GM12878 (cell line): ENCODE data around the gene RBPJ. TPM values are rescaled to one million over a fixed set of nuclear protein-coding genes. Genes with fewer than 3 reads are reported as not detected.

Experiments used
- ATAC-seq: fragments of 200-7000 bp; cut with Tn5 transposase; 3 replicates; pipeline ENCODE4 v1.9.1; 2020; ENCODE audit warnings: mild to moderate bottlenecking, moderate library complexity
- BruUV-seq: library from RNA; stranded (reverse); fragments of 400-500 nt; replicated peaks from 2 replicates; lab custom pipeline; 2021; lab: Mats Ljungman, UMichigan
- CTCF ChIA-PET: fragments of 300-600 bp; sonication (Branson Sonifier 250); formaldehyde crosslinking; extraction: SDS; loops from one replicate; lab custom pipeline; 2021; ENCODE audit warnings: inconsistent platforms; lab: Yijun Ruan, JAX
- POLR2A ChIA-PET: fragments of 350-600 bp; formaldehyde crosslinking; extraction: SDS; loops from one replicate; lab custom pipeline; 2021; ENCODE audit warnings: inconsistent platforms; lab: Charles Lee
- RAD21 ChIA-PET: fragments of 300-600 bp; sonication (Branson Sonifier 250); formaldehyde crosslinking; loops from one replicate; lab custom pipeline; 2023; ENCODE audit warnings: antibody characterized with exemption; ENCODE audit not compliant: unreplicated experiment; lab: Charles Lee
- SMC1A ChIA-PET: fragments of 300-600 bp; sonication (Branson Sonifier 250); formaldehyde crosslinking; loops from one replicate; lab custom pipeline; 2023; ENCODE audit not compliant: unreplicated experiment, uncharacterized antibody; lab: Charles Lee
- DNase-seq: peaks from one replicate; pipeline ENCODE4 v3.0.0-alpha.2; 2011; ENCODE audit warnings: low read depth, low spot score
- FAIRE-seq: peaks from 3 replicates; lab custom pipeline; 2011; peaks lifted over from hg19 to GRCh38; lab: Jason Lieb, UNC
- H2AFZ ChIP-seq: 2 replicates; pipeline ENCODE4 v1.6.0; 2011; ENCODE audit warnings: low read depth, low read length, control low read depth; ENCODE audit not compliant: control insufficient read depth
- H3K27ac ChIP-seq: 2 replicates; pipeline ENCODE4 v1.5.1; 2011; ENCODE audit warnings: control low read depth; ENCODE audit not compliant: control insufficient read depth, insufficient read depth
- H3K27me3 ChIP-seq, 2 experiments: replicated peaks in 1 of 2; 2 replicates each; pipeline versions ENCODE4 v1.6.0 to v1.6.1; 2011; ENCODE audit warnings: low read length in 1 of 2; ENCODE audit not compliant: control insufficient read depth in 2 of 2, insufficient read depth in 2 of 2
- H3K36me3 ChIP-seq, 2 experiments: 2 replicates each; pipeline ENCODE4 v1.5.1; 2011; ENCODE audit warnings: low read length in 1 of 2; ENCODE audit not compliant: control insufficient read depth in 2 of 2, insufficient read depth in 2 of 2
- H3K4me1 ChIP-seq: 2 replicates; pipeline ENCODE4 v1.6.1; 2011; ENCODE audit warnings: mild to moderate bottlenecking, low read length, moderate library complexity, mixed read lengths; ENCODE audit not compliant: control insufficient read depth, insufficient read depth
- H3K4me2 ChIP-seq: 2 replicates; pipeline ENCODE4 v1.6.0; 2011; ENCODE audit warnings: control low read depth; ENCODE audit not compliant: control insufficient read depth, insufficient read depth
- H3K4me3 ChIP-seq: fragments of 200-600 bp; sonication (generic); 2 replicates; pipeline ENCODE4 v1.5.1; 2016
- H3K79me2 ChIP-seq: 2 replicates; pipeline ENCODE4 v1.6.0; 2011; ENCODE audit warnings: low read length; ENCODE audit not compliant: control insufficient read depth, insufficient read depth
- H3K9ac ChIP-seq: 2 replicates; pipeline ENCODE4 v1.8.0; 2011; ENCODE audit warnings: low read length, control low read depth, mixed read lengths; ENCODE audit not compliant: control insufficient read depth, insufficient read depth
- H3K9me3 ChIP-seq: replicated peaks from 3 replicates; pipeline ENCODE4 v1.5.1; 2011; ENCODE audit warnings: mild to moderate bottlenecking, low read length; ENCODE audit not compliant: control insufficient read depth, insufficient read depth
- H4K20me1 ChIP-seq: 2 replicates; pipeline ENCODE4 v1.6.0; 2011; ENCODE audit not compliant: control insufficient read depth, insufficient read depth
- RCOR1 ChIP-seq: conservative IDR thresholded peaks from 2 replicates; pipeline ENCODE4 v1.6.1; 2012; ENCODE audit warnings: low read depth, low read length, improper control_type of control experiment
- TCF7 ChIP-seq: IDR thresholded peaks from 2 replicates; pipeline ENCODE4 v1.6.1; 2014; ENCODE audit warnings: antibody characterized with exemption, borderline replicate concordance
- ZBED1 ChIP-seq: IDR thresholded peaks from 2 replicates; pipeline ENCODE4 v1.6.1; 2016; ENCODE audit warnings: borderline replicate concordance
- WGBS: methylation state at CpG from one replicate; pipeline ENCODE4 v1.1.6; 2016; ENCODE audit warnings: low lambda C conversion rate; ENCODE audit not compliant: insufficient replicate concordance, insufficient coverage; ENCODE audit errors: missing lambda C conversion rate; 5-methylcytosine and 5-hydroxymethylcytosine counted together
- in situ Hi-C: fragments of 300-500 bp; cut with MboI; formaldehyde crosslinking; loops from 9 replicates; pipeline ENCODE4 v1.14.3; 2018; ENCODE audit warnings: mixed read lengths
- intact Hi-C: fragments of 100-400 bp; cut with micrococcal nuclease; formaldehyde crosslinking; loops from one replicate; pipeline ENCODE4 v1.14.2; 2022; ENCODE audit not compliant: unreplicated experiment
- polyA plus RNA-seq, 11 experiments: library from polyadenylated mRNA; depleted of rRNA in 4 of 11; unstranded in 6 of 11; stranded (reverse) in 5 of 11; fragments of >200 nt; fragmentation: Nextera tagmentation in 4 of 11; fragmentation: Illumina TruSeq in 1 of 11; extraction: Ambion mirVana in 4 of 11; extraction: Trizol in 1 of 11; gene quantifications; 1 replicate in 1 of 11; 2 replicates in 10 of 11; pipeline versions ENCODE4 v1.2.1 to v1.2.3, GENCODE V29; 2011 to 2016; ENCODE audit warnings: inconsistent platforms in 2 of 11, missing spikeins in 2 of 11, low read depth in 1 of 11
- total RNA-seq, 4 experiments: library from RNA; depleted of rRNA in 3 of 4; stranded (reverse); fragments of >200 nt in 3 of 4; fragmentation: Illumina TruSeq in 1 of 4; extraction: Trizol in 1 of 4; gene quantifications; 2 replicates each; pipeline versions ENCODE4 v1.2.1 to v1.2.3, GENCODE V29; 2013 to 2021
- TF ChIP-seq, protein P1 (sequence below), 3 experiments: IDR thresholded peaks in 2 of 3; conservative IDR thresholded peaks in 1 of 3; 2 replicates each; pipeline ENCODE4 v1.5.1; 2011; ENCODE audit warnings: low read depth in 3 of 3, low read length in 3 of 3, mild to moderate bottlenecking in 3 of 3, control low read depth in 2 of 3, moderate library complexity in 2 of 3, inconsistent platforms in 1 of 3, mixed read lengths in 1 of 3; ENCODE audit not compliant: control insufficient read depth in 2 of 3, insufficient read depth in 1 of 3; ENCODE audit errors: extremely low read depth in 1 of 3
- TF ChIP-seq, protein P2 (sequence below): IDR thresholded peaks from 2 replicates; pipeline ENCODE4 v1.6.1; 2012; ENCODE audit warnings: low read depth, low read length, improper control_type of control experiment
- TF ChIP-seq, protein P3 (sequence below): fragments of 450-650 bp; IDR thresholded peaks from 2 replicates; pipeline ENCODE4 v1.6.1; 2016; ENCODE audit warnings: mild to moderate bottlenecking, moderate library complexity, borderline replicate concordance

RBPJ gene
- total and polyA plus RNA-seq, 10 of the 15 experiments (the other 5 are each of a cell fraction or from before 2014, with no cell fraction given) = 24.5 to 87.6 (median 41.6) TPM

DNA sequence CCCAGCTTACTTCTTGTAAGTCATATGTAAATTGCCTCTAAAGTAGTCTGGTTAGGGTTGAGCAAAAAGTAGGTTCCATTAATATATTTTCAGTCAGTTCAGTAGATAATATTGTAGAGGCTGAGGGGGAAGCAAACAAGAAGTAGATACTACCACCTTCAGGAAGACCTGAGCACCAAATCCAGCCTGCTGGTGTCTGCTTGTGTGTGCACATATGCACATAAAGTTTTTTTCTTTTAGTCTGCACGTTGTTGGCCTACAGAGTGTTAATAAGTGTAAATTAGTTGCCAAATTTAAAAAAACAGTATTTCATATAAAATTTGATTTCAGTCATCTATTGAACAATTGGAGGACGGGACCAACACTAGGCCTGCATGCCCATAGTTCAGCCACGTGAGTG, 92.8 kb downstream of the RBPJ start:
- no peaks in the 10 kb centered on the region for H3K27me3 ChIP-seq
- H3K36me3 ChIP-seq = peaks cover 0 to 11% of the 10 kb centered on the region in 2 experiments; a peak in 2 of 4 replicates
- SMC1A ChIA-PET = interaction anchor here (0.9 to 9.2 kb wide), 3 partner anchors 70 to 88 kb away, joined by 3 to 175 read pairs (median 4); no protein-coding TSS in a partner anchor
- in situ Hi-C loops = loop anchor here (10.0 kb wide), 1 partner anchor 389 kb away; no protein-coding TSS in a partner anchor
- no peaks in the 10 kb centered on the region for H3K9me3 ChIP-seq
- no peak overlapping the region for H3K4me3 ChIP-seq
- CTCF ChIA-PET = interaction anchor here (0.6 to 18.7 kb wide), 7 partner anchors 85 to 554 kb away, joined by 3 to 474 read pairs (median 5); no protein-coding TSS in a partner anchor
- DNase-seq = no peak
- H3K27ac ChIP-seq = no peak overlapping the region
- RAD21 ChIA-PET = interaction anchor here (10.8 kb wide), 1 partner anchor 83 kb away, joined by 170 read pairs; no protein-coding TSS in a partner anchor
- intact Hi-C loops = loop anchor here (5.0 kb wide), 2 partner anchors 331 to 486 kb away; no protein-coding TSS in a partner anchor
- H4K20me1 ChIP-seq = no peaks in the 10 kb centered on the region; the same call in 1 of the 2 replicates
- TF ChIP-seq, protein P1, sequence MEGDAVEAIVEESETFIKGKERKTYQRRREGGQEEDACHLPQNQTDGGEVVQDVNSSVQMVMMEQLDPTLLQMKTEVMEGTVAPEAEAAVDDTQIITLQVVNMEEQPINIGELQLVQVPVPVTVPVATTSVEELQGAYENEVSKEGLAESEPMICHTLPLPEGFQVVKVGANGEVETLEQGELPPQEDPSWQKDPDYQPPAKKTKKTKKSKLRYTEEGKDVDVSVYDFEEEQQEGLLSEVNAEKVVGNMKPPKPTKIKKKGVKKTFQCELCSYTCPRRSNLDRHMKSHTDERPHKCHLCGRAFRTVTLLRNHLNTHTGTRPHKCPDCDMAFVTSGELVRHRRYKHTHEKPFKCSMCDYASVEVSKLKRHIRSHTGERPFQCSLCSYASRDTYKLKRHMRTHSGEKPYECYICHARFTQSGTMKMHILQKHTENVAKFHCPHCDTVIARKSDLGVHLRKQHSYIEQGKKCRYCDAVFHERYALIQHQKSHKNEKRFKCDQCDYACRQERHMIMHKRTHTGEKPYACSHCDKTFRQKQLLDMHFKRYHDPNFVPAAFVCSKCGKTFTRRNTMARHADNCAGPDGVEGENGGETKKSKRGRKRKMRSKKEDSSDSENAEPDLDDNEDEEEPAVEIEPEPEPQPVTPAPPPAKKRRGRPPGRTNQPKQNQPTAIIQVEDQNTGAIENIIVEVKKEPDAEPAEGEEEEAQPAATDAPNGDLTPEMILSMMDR (IDR thresholded peaks at IDR 0.05 in 2 of 3, conservative IDR thresholded peaks at IDR 0.05 in 1 of 3; ENCODE audit: control insufficient read depth in 2 of 3, extremely low read depth in 1 of 3, insufficient read depth in 1 of 3, low read depth in 3 of 3, low read length in 3 of 3) = 0 out of 6 replicates have a peak, but pooled peaks of 1 of the 3 experiments have one; percentile 3
- TF ChIP-seq, protein P2, sequence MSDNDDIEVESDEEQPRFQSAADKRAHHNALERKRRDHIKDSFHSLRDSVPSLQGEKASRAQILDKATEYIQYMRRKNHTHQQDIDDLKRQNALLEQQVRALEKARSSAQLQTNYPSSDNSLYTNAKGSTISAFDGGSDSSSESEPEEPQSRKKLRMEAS = no peak
- TF ChIP-seq ZBED1 (no peak), RCOR1 (no peak), TCF7 (no peak)
- TF ChIP-seq, protein P3, sequence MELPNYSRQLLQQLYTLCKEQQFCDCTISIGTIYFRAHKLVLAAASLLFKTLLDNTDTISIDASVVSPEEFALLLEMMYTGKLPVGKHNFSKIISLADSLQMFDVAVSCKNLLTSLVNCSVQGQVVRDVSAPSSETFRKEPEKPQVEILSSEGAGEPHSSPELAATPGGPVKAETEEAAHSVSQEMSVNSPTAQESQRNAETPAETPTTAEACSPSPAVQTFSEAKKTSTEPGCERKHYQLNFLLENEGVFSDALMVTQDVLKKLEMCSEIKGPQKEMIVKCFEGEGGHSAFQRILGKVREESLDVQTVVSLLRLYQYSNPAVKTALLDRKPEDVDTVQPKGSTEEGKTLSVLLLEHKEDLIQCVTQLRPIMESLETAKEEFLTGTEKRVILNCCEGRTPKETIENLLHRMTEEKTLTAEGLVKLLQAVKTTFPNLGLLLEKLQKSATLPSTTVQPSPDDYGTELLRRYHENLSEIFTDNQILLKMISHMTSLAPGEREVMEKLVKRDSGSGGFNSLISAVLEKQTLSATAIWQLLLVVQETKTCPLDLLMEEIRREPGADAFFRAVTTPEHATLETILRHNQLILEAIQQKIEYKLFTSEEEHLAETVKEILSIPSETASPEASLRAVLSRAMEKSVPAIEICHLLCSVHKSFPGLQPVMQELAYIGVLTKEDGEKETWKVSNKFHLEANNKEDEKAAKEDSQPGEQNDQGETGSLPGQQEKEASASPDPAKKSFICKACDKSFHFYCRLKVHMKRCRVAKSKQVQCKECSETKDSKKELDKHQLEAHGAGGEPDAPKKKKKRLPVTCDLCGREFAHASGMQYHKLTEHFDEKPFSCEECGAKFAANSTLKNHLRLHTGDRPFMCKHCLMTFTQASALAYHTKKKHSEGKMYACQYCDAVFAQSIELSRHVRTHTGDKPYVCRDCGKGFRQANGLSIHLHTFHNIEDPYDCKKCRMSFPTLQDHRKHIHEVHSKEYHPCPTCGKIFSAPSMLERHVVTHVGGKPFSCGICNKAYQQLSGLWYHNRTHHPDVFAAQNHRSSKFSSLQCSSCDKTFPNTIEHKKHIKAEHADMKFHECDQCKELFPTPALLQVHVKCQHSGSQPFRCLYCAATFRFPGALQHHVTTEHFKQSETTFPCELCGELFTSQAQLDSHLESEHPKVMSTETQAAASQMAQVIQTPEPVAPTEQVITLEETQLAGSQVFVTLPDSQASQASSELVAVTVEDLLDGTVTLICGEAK = 0 out of 2 replicates have a peak, but pooled peaks have one; percentile 27
- no peaks in the 10 kb centered on the region for H3K4me1 ChIP-seq
- H2AFZ ChIP-seq = no peak overlapping the region
- H3K79me2 ChIP-seq = no peaks in the 10 kb centered on the region
- no peak for FAIRE-seq
- POLR2A ChIA-PET = no interaction called here
- ATAC-seq = no peak
- no peak overlapping the region for H3K4me2 ChIP-seq
- no TSS peak for BruUV-seq
- WGBS = 97% methylated on average over 3 of the region's 3 CpGs
- no peak overlapping the region for H3K9ac ChIP-seq
